ENCODE measurements around the gene NLGN2. TPM values are rescaled to one million over a fixed set of nuclear protein-coding genes. Genes with fewer than 3 reads are reported as not detected.
"Not testable (repeated sequence)": the region's sequence is repeated elsewhere in the genome, so short reads cannot be mapped to it uniquely, and the experiment has no call there.

The NLGN2 gene
- total RNA-seq, result 1.5 and 2.1 TPM in 2 replicates

DNA sequence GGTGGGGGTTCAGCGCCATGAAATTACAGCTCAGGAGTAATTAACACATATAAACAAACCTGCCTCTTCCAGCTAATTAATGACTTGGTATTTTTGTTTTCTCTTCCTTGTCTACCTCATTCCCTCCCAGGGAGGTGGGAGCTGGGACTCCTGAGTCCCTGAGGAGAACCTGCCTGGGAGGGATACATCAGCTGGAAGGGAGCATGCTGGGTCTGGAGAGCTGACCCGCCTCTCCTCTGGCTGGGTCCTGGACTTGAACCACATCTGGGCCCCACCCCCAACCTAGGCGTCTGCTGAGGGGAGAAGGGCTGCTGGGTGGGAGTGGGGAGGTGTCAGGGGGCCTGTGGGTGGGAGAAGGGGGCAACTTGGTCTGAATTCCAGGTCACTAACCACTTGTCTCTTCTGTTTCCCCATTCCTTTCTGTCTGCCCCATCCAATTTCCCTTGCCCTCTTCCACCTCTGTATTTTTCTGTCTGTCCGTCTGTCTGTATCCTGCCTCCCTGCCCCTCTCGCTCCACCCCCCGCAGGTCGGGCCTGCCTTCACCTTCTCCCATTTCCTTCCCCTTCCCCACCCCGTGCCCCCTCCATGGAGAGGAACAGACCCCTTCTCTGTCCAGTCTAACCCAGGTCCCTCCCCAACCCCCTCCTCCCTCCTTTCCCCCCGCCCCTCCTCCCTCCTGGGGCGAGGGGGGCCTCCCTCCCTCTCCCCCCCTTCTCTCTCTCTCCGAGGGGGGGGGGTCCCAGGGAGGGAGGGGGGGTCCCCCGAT is at the start of gene NLGN2:
Gene NLGN2 (plus strand): TSS at position 361 of the 767 bp plus-strand sequence. CDS start 411 bp downstream, outside the sequence.
- intact Hi-C loops (cut with micrococcal nuclease), result no loop called here

GRCh38 chr17:7361906-7362305 is 45.7 kb upstream of the NLGN2 start:
- intact Hi-C loops (cut with micrococcal nuclease), result no loop called here

DNA sequence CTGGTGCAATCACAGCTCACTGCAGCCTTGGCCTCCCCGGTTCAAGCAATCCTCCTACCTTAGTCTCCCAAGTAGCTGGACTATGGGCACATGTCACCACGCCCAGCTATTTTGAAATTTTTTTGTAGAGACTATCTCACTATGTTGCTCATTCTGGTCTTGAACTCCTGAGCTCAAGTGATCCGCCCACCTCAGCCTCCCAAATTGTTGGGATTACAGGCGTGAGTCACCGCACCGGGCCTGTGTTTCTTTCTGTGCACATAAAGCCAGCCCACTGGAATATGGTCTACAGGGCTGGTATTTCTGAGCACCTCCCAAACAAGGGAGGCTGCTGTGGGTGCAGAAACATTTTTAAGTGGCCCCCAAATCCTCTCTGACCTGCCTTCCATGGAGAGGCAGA is 44.3 kb upstream of the NLGN2 start:
- intact Hi-C loops (cut with micrococcal nuclease), result no loop called here

GRCh38 chr17:7365963-7366362 is 41.7 kb upstream of the NLGN2 start:
- intact Hi-C loops (cut with micrococcal nuclease), result not testable (repeated sequence)

GRCh38 chr17:7367083-7367482 is 40.6 kb upstream of the NLGN2 start:
- intact Hi-C loops (cut with micrococcal nuclease), result no loop called here

DNA sequence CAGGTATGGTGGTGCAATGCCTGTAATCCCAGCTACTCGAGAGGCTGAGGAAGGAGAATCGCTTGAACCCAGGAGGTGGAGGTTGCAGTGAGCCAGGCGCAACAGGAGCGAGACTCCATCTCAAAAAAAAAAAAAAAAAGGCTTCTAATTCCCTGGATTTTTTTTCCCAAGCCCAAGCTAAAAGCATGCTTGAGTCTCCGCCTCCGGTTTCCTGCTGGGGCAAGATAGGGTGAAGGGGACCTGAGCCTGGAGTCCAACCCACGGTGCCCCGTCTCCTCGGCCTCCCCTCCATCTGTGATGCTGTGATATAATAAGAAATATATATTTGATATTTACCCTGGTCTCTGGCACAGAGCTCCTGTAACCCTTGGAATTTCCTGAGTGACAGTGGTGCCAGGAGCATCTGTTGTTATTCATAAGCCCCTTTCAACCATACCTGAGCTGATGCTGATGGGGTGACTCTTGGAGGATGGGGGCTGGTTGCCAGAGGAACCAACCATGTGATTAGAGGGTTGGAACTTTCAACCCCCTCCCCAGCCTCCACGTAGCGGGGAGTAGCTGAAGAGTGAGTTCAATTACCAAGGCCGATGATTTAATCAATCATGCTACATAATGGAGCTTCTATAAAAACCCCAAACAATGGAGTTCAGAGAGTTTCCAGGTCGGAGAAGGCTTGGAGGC is 39.6 kb upstream of the NLGN2 start:
- intact Hi-C loops (cut with micrococcal nuclease), result no loop called here

DNA sequence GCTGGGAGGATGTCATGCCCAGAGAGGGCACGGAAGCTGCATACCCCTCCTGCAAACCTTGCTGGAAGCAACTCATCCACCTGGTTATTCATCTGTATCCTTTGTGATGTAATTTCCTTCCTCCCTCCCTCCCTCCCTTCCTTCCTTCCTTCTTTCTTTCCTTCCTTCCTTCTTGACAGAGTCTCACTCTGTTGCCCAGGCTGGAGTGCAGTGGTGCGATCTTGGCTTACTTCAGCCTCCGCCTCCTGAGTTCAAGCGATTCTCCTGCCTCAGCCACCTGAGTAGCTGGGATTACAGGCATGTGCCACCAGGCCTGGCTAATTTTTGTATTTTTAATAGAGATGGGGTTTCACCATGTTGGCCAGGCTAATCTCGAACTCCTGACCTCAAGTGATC is 39.0 kb upstream of the NLGN2 start:
- intact Hi-C loops (cut with micrococcal nuclease), result not testable (repeated sequence)

GRCh38 chr17:7369825-7370224 is 37.8 kb upstream of the NLGN2 start:
- intact Hi-C loops (cut with micrococcal nuclease), result no loop called here

GRCh38 chr17:7370853-7371252 is 36.8 kb upstream of the NLGN2 start:
- intact Hi-C loops (cut with micrococcal nuclease), result no loop called here

DNA sequence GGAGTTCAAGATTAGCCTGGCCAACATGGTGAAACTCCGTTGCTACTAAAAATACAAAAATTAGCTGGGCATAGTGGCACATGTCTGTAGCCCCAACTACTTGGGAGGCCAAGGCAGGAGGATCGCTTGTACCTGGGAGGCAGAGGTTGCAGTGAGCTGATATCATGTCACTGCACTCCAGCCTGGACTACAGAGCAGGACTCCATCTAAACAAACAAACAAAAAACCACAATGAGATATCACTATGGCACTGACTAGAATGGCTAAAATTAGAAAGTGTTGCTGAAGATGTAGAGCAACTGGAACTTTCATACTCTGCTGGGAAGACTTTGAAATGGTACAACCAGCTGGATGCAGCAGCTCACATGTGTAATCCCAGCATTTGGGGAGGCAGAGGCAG is 33.3 kb upstream of the NLGN2 start:
- intact Hi-C loops (cut with micrococcal nuclease), result no loop called here

GRCh38 chr17:7379134-7379533 is 28.5 kb upstream of the NLGN2 start:
- intact Hi-C loops (cut with micrococcal nuclease), result no loop called here

GRCh38 chr17:7380321-7380720 is 27.3 kb upstream of the NLGN2 start:
- intact Hi-C loops (cut with micrococcal nuclease), result no loop called here

DNA sequence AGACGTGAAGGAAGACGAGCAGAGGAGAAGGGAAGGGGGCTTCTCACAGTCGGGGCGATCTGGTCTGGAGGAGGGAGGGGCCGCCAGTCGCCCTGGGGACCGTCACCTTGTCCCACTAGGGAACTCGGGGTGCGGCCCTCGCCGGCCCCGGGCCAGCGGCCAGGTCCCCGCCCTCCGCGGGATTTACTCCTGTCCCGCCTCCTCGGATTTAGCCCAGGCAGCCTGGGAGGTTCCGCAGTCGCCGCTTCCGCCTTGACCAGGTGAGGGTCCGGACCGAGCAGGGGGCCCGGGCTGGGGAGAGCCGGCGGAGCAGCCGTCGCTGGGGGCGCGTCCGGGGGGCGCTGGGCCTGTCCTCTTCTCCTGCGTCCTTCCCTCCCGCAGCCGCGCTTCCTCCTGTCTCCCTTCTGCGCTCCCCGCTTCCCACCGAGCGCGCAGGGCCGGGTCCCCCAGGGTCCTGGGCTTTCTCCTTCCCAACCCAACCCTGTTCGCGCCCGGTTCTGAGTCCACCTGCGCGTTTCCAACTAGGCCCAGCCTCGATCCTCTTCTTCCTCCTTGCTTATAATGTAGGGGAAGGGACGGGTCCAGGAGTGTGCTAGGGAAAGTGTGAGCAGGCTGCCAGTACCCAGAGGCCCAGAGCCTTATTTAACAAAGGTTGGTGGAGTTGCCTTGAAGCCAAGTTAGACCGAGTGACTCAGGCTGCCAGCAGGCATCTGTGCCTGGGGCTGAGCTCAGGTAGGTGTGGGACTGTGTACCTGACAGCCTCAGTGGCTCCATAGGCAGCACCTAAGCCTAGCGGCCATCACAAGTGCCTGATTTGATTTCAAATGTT is 26.6 kb upstream of the NLGN2 start, which contains the start of gene TNK1:
Gene TNK1 (plus strand): TSS at position 235 of the 829 bp plus-strand sequence. CDS start 1,838 bp downstream, outside the sequence.
- intact Hi-C loops (cut with micrococcal nuclease), result no loop called here

DNA sequence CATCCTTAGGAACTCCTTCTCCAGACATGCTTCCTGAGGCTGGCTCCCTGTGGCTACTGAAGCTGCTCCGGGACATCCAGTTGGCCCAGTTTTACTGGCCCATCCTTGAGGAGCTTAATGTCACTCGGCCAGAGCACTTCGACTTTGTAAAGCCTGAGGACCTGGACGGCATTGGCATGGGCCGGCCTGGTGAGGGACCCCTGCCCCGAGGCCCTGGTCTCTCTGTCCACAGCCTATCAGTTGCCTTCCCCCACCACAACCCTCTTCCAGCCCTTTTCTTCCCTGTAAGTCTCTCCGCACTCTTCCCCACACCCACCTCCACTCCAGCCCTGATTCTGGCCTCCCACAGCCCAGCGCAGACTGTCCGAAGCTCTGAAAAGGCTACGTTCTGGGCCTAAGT is 24.7 kb upstream of the NLGN2 start:
- intact Hi-C loops (cut with micrococcal nuclease), result no loop called here

GRCh38 chr17:7383371-7383741 is 24.3 kb upstream of the NLGN2 start:
- intact Hi-C loops (cut with micrococcal nuclease), result no loop called here

DNA sequence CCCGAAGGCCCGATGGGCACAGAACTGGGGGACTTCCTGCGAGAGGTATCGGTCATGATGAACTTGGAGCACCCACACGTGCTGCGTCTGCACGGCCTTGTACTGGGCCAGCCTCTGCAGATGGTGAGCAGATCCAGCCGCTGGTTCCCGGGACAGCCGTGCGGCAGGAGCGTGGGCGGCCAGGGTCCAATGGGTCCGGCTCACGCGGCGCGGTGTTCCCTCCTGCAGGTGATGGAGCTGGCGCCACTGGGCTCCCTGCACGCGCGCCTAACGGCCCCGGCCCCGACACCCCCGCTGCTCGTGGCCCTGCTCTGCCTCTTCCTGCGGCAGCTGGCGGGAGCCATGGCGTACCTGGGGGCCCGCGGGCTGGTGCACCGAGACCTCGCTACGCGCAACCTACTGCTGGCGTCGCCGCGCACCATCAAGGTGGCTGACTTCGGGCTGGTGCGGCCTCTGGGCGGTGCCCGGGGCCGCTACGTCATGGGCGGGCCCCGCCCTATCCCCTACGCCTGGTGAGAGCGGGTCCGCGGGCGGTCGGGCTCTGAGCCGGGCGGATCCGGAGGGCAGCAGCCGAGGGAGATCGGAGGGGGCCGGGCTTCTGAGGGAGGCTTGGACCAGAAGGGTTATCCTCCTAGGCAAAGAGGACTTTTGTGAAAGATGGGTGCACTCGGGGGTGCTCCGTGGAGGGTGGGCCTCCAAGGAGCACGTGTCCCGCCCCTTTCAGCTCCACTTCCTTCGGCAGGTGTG is 23.7 kb upstream of the NLGN2 start:
- intact Hi-C loops (cut with micrococcal nuclease), result loop anchor here (1.0 to 2.0 kb wide), 5 partner anchors 10 to 177 kb away; partner anchors contain the start of genes NEURL4, PLSCR3, SENP3 and TMEM102

DNA sequence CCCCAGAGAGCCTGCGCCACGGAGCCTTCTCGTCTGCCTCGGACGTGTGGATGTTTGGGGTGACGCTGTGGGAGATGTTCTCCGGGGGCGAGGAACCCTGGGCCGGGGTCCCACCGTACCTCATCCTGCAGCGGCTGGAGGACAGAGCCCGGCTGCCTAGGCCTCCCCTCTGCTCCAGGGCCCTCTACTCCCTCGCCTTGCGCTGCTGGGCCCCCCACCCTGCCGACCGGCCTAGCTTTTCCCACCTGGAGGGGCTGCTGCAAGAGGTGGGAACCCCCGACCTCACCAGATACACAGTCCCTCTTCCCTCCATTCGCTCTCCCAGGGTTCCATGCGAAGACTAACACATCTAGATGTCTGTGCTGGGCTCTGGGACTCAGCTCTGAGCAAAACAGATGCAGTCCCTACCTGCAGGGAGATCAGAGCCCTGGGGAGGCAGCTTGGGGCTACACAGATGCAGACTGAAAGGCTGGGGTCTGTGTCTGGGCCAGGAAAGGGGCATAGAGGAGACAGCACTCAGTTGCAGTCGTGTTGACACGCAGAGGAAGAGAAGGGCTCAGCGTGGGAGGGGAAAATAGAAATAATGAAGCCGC is 23.1 kb upstream of the NLGN2 start:
- intact Hi-C loops (cut with micrococcal nuclease), result loop anchor here (1.0 to 2.0 kb wide), 5 partner anchors 10 to 177 kb away; partner anchors contain the start of genes NEURL4, PLSCR3, SENP3 and TMEM102

GRCh38 chr17:7388856-7389255 is 18.8 kb upstream of the NLGN2 start:
- intact Hi-C loops (cut with micrococcal nuclease), result no loop called here

- intact Hi-C loops (cut with micrococcal nuclease), result no loop called here
These were observed 17.4 kb upstream of the NLGN2 start for GRCh38 chr17:7389924-7390910.
